GM18868 (cell line): ENCODE measurements around the gene PAX1.
A peak's percentile ranks its signal among the peaks of the same experiment; 100 is the strongest.

ENCODE experiments used
- ATAC-seq: cut with Tn5 transposase; IDR thresholded peaks from one replicate; pipeline ENCODE4 v1.9.1; 2021; ENCODE audit warnings: mild to moderate bottlenecking, moderate library complexity; ENCODE audit not compliant: unreplicated experiment

Gene PAX1

GRCh38 chr20:21702553-21703470, 2.7 kb upstream of the PAX1 start:
- peak; percentile 54 for ATAC-seq

GRCh38 chr20:21703717-21704407, 1.6 kb upstream of the PAX1 start:
- ATAC-seq: no peak

- ATAC-seq: no peak
Measured at GRCh38 chr20:21704408-21705385, 767 bp upstream of the PAX1 start.

- no peak for ATAC-seq
Measured at GRCh38 chr20:21706261-21707195, 1.1 kb downstream of the PAX1 start.

GRCh38 chr20:21707267-21707666, 1.8 kb downstream of the PAX1 start:
- ATAC-seq: no peak

- no peak for ATAC-seq
Measured at GRCh38 chr20:21707999-21708737, 2.7 kb downstream of the PAX1 start.

- ATAC-seq: no peak
Measured at GRCh38 chr20:21708738-21709534, 3.5 kb downstream of the PAX1 start.

GRCh38 chr20:21709535-21709904, 4.1 kb downstream of the PAX1 start:
- ATAC-seq: no peak

GRCh38 chr20:21710341-21710740, 4.9 kb downstream of the PAX1 start:
- ATAC-seq: no peak

GRCh38 chr20:21710863-21711431, 5.5 kb downstream of the PAX1 start:
- no peak for ATAC-seq

- no peak for ATAC-seq
Measured at GRCh38 chr20:21712443-21713059, 7.1 kb downstream of the PAX1 start.

- ATAC-seq: no peak
Measured at GRCh38 chr20:21713470-21713869, 8.0 kb downstream of the PAX1 start.

- no peak for ATAC-seq
Measured at GRCh38 chr20:21713901-21714296, 8.4 kb downstream of the PAX1 start.

GRCh38 chr20:21714297-21715192, 9.1 kb downstream of the PAX1 start:
- no peak for ATAC-seq

GRCh38 chr20:21715193-21715881, 9.9 kb downstream of the PAX1 start:
- no peak for ATAC-seq

GRCh38 chr20:21719592-21720214, 14.2 kb downstream of the PAX1 start:
- ATAC-seq: peak; percentile 74
